Measurements from ENCODE around the gene HDAC4.

- TF ChIP-seq CTCF (IDR thresholded peaks at IDR 0.05; ENCODE audit: insufficient read depth, low read depth, low read length): no peak
- no peak for TF ChIP-seq EZH2 (IDR thresholded peaks at IDR 0.05; ENCODE audit: insufficient read depth, low read length)
Measured at GRCh38 chr2:239029958-239030357, 370.9 kb downstream of the HDAC4 start.
